LHCN-M2 (cell line): ENCODE data around the gene KIF22. TPM values are rescaled to one million over a fixed set of nuclear protein-coding genes. Genes with fewer than 3 reads are reported as not detected.
"Not testable (repeated sequence)": the region's sequence is repeated elsewhere in the genome, so short reads cannot be mapped to it uniquely, and the experiment has no call there.

Experiments used
- DNase-seq: peaks from one replicate; pipeline ENCODE4 v3.0.0-alpha.2; 2012; ENCODE audit warnings: low read depth
- polyA plus RNA-seq: library from polyadenylated mRNA; unstranded; fragments of >200 nt; gene quantifications from one replicate; pipeline ENCODE4 v1.2.1, GENCODE V29; 2012; ENCODE audit warnings: missing spikeins
- total RNA-seq: library from RNA; depleted of rRNA; stranded (reverse); fragments of >200 nt; gene quantifications from 2 replicates; pipeline ENCODE4 v1.2.3, GENCODE V29; 2014; rRNA removed

Gene KIF22
- total RNA-seq = 100 and 108 TPM in 2 replicates
- polyA plus RNA-seq = 43.7 TPM

DNA sequence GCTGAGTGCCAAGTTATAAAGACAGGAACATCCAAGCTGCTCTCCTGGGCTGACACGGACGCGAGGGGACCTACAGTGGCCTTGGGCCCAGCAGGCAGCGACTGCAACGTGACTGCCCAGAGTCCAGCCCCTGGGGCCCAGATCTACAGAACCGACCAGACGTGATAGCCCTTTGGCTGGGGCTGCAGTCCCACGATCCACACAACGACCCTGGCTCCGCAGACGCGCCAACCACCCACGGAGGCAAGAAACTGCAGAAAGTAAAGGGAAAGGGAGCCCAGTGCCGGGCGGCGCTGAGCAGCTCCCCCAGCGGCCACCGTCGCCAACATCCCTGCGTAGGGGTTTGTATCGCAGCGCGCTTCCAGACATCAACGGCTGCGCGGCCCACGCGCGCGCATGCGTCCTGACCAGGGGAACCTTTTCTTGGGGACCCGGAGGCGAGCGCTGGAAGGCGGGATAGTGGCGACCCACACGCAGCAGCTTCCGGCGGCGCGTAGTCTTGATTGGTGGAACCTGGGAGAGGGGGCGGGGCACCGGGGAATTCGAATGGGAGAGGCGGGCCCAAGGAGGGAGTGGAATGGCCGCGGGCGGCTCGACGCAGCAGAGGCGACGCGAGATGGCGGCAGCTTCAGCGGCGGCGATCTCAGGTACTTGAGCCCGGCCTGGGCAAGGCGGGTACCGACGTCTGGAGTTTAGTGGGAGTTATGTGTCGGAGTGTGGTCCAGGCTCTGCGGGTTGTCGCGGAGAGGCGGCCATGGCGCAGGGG, at the start of gene KIF22:
KIF22 (plus strand) TSS at position 569 of the 766 bp plus-strand sequence; CDS start at position 578, 9 bp downstream.
- peak; percentile 98 for DNase-seq

- no peak for DNase-seq
Observed at GRCh38 chr16:29742683-29743275, 47.8 kb upstream of the KIF22 start.

DNA sequence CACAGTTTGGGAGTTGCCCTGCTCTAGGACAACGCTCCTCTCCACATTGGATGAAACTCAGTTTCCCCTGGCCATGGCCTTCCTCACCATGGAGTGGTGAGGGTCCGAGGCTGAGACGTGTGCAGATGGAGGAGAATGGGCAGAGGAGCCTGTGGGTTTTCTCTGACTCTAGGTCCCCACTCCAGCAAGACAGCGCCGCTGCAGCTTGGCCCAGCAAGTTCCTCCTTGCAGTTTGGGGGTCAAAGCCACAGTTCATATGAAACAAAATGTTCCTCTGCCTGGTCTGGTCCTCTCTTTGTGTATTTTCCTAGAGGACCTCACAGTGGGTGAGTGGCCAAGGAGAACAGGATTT, 47.1 kb upstream of the KIF22 start:
- no peak for DNase-seq

GRCh38 chr16:29743827-29744531, 46.6 kb upstream of the KIF22 start:
- no peak for DNase-seq

- DNase-seq = no peak
Observed at GRCh38 chr16:29744541-29745101, 45.9 kb upstream of the KIF22 start.

DNA sequence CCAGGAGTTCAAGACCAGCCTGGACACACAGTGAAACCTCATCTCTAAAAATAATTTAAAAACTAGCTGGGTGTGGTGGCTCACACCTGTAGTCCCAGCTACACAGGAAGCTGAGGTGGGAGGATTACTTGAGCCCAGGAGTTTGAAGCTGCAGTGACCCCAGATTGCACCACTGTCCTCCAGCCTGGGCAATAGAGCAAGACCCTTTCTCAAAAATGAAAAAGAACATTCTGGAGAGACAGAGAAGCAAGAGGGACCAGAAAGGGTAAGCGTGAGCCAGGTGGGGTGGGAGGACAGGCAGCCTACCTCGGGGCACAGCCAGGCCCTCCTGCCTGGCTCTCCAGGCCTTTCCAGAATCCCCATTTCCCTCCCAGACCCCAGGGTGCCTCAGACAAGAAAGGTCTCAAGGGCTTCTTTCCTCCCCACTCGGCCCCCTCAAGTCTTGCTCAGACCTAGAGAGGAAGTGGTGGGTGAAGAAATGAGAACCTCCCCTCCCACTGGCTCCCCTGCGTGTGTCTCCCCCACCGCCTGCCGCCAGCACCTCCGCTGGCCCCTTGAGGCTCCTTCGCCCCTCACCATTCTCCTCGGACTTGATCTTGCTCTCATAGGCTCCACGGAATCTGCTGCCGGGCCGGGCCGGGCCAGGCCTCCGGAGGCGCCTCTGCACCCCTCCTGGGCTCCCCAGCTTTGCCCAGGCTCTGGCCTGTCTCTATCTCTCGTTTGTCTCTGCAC, 45.3 kb upstream of the KIF22 start:
- no peak for DNase-seq

- no peak for DNase-seq
Observed at GRCh38 chr16:29745853-29746345, 44.7 kb upstream of the KIF22 start, which contains the start of gene C16orf54. TSS of gene C16orf54 (minus strand) at chr16:29745990. CDS start at chr16:29744951, 1,039 bp downstream.

- not testable (repeated sequence) for DNase-seq
Observed at GRCh38 chr16:29746518-29746917, 44.0 kb upstream of the KIF22 start.

GRCh38 chr16:29747947-29748759, 42.4 kb upstream of the KIF22 start:
- DNase-seq = no peak

DNA sequence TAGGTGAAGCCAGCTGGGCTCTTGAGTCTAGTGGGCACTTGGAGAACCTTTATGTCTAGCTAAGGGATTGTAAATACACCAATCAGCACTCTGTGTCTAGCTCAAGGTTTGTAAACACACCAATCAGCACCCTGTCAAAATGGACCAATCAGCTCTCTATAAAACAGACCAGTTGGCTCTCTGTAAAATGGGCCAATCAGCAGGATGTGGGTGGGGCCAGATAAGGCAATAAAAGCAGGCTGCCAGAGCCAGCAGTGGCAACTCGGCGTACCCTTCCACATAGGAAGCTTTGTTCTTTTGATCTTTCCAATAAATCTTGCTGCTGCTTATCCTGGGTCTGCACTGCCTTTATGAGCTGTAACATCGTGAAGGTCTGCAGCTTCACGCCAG, 41.8 kb upstream of the KIF22 start:
- not testable (repeated sequence) for DNase-seq

DNA sequence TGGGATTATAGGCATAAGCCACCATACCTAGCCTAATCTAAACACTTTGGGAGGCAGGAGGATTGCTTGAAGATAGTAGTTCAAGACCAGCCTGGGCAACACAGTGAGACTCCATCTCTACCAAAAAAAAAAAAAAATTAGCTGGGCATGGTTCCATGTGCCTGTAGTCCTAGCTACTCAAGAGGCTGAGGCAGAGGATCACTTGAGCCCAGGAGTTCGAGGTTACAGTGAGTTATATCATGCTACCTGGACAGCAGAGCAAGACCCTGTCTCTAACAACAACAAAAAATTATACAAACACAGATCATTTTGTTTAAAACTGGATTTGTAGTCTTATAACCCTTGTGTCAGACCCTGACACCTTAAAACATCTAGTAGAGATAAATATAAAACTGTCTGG, 37.0 kb upstream of the KIF22 start:
- no peak for DNase-seq

DNA sequence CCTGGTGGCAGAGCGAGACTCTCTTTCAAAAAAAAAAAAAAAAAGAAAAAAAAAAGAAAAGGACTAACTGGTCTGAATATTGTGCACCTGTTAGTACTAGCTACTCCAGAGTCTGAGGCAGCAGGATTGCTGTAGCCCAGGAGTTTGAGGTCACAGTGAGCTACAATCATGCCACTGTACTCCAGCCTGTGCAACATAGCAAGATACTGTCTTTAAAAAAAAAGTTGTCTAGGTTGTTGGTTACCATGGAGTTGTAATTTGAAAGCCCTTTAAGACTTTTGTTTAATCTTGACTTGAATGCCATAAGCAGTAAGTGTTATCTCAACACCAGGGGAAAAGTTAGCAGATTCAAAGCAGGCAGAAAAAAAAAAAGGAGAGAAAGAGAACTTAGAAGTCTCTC, 33.9 kb upstream of the KIF22 start:
- no peak for DNase-seq

DNA sequence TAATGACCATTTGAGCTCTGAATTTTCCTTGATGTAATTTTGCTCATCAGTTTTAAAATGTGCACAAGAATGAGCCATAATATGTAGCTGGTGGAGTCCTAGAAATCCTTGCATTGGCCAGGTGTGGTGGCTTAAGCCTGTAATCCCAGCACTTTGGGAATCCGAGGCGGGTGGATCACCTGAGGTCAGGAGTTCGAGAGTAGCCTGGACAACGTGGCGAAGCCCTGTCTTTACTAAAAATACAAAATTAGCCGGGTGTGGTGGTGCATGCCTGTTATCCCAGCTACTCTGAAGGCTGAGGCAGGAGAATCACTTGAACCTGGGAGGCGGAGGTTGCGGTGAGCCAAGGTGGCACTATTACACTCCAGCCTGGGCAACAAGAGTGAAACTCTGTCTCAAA, 33.5 kb upstream of the KIF22 start:
- not testable (repeated sequence) for DNase-seq

- DNase-seq = no peak
Observed at GRCh38 chr16:29757950-29758466, 32.5 kb upstream of the KIF22 start.

GRCh38 chr16:29760567-29761279, 29.8 kb upstream of the KIF22 start:
- DNase-seq = no peak

DNA sequence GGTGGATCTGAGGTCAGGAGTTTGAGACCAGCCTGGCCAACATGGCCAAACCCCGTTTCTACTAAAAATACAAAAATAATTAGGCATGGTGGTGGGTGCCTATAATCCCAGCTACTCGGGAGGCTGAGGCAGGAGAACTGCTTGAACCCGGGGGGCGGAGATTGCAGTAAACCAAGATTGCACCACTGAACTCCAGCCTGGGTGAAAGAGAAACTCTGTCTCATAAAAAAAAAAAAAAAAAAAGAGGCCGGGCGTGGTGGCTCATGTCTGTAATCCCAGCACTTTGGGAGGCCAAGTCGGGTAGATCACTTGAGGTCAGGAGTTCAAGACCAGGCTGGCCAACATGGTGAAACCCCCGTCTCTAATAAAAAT, 29.3 kb upstream of the KIF22 start:
- not testable (repeated sequence) for DNase-seq

- DNase-seq = no peak
Observed at GRCh38 chr16:29761882-29762281, 28.7 kb upstream of the KIF22 start.

- no peak for DNase-seq
Observed at GRCh38 chr16:29763326-29763725, 27.2 kb upstream of the KIF22 start.

DNA sequence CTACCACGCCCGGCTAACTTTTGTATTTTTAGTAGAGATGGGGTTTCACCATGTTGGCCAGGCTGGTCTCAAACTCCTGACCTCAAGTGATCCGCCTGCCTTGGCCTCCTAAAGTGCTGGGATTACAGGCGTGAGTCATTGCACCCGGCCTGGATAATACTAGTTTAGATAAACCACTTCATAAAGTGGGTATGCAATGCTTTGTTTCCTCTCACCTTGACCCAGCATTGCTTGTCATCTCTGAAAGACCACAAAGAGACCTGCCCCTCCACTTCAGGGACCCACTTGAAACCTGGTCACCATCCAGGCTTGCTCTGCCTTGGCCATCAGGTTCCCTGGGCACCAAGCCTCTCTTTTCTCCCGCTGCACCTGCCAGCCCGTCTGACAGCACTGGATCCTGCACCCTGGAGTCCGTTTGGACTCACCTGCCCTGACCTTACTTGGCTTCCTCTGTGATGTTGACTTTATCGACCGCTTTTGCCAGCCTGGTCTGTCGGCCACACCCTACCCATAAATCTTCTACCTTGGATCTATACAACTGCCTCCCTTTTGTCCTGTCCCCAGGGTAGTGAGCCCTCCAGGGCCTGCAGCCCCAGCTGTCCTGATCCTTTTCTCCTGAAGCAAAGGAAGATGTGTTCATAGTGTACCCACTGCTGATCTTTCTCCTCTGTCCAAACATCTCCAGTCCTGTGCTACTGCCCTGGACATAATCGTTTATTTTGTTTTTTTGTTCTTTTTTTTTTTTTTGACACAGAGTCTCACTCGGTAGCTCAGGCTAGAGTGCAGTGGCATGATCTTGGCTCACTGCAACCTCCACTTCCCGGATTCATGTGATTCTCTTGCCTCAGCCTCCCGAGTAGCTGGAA, 25.2 kb upstream of the KIF22 start:
- DNase-seq = no peak
